Transverse colon (tissue), 4 donors: ENCODE measurements around the gene UPF3A. TPM values are rescaled to one million over a fixed set of nuclear protein-coding genes. Genes with fewer than 3 reads are reported as not detected.
A peak's percentile ranks its signal among the peaks of the same experiment; 100 is the strongest.

ENCODE experiments used
- DNase-seq: peaks from one replicate; pipeline ENCODE4 v3.0.0-alpha.2; 2019
- H3K27ac ChIP-seq, 4 donors: fragments of 200-600 bp; sonication (generic); 2 replicates each; pipeline ENCODE4 v1.5.1; 2016 to 2018; ENCODE audit warnings: inconsistent platforms in 4 of 4
- H3K27me3 ChIP-seq: fragments of 200-600 bp; sonication (generic); 2 replicates; pipeline ENCODE4 v1.5.1; 2017; ENCODE audit warnings: inconsistent platforms
- H3K36me3 ChIP-seq, 4 donors: fragments of 200-600 bp; sonication (generic); 2 replicates each; pipeline ENCODE4 v1.5.1; 2017 to 2019; ENCODE audit warnings: inconsistent platforms in 4 of 4
- H3K4me1 ChIP-seq, 4 donors: fragments of 200-600 bp; sonication (generic); 2 replicates each; pipeline ENCODE4 v1.5.1; 2017 to 2020; ENCODE audit warnings: inconsistent platforms in 4 of 4
- H3K4me3 ChIP-seq, 4 donors: fragments of 200-600 bp; sonication (generic); 1 replicate in 1 of 4; 2 replicates in 3 of 4; pipeline versions ENCODE4 v1.5.1 to v1.6.1; 2017 to 2019; ENCODE audit warnings: inconsistent platforms in 4 of 4
- H3K9me3 ChIP-seq, 2 donors: fragments of 200-600 bp; sonication (generic); 2 replicates each; pipeline ENCODE4 v1.5.1; 2017 to 2019; ENCODE audit warnings: inconsistent platforms in 2 of 2
- CTCF ChIP-seq, 5 experiments: fragments of 200-600 bp in 3 of 5; fragments of 450-650 bp in 2 of 5; sonication (generic) in 3 of 5; IDR thresholded peaks; 1 replicate in 2 of 5; 2 replicates in 3 of 5; pipeline ENCODE4 v1.5.1; 2016 to 2017; ENCODE audit warnings: antibody characterized with exemption in 5 of 5, inconsistent platforms in 3 of 5, mild to moderate bottlenecking in 2 of 5, moderate library complexity in 1 of 5
- EP300 ChIP-seq: sonication (generic); formaldehyde crosslinking; IDR thresholded peaks from one replicate; pipeline ENCODE4 v1.6.1; 2017; ENCODE audit warnings: antibody characterized with exemption, low read depth
- POLR2A ChIP-seq: fragments of 450-650 bp; IDR thresholded peaks from one replicate; pipeline ENCODE4 v1.6.1; 2016; ENCODE audit warnings: antibody characterized with exemption, mild to moderate bottlenecking, moderate library complexity
- POLR2AphosphoS5 ChIP-seq, 3 donors: sonication (generic); formaldehyde crosslinking; IDR thresholded peaks; one replicate each; pipeline ENCODE4 v1.6.1; 2016; ENCODE audit warnings: antibody characterized with exemption in 3 of 3
- WGBS, 2 donors: methylation state at CpG; one replicate each; pipeline ENCODE4 v1.1.5; 2018; ENCODE audit warnings: low coverage in 1 of 2; 5-methylcytosine and 5-hydroxymethylcytosine counted together
- in situ Hi-C, 4 donors: fragments of 200-750 bp; cut with MboI; loops; one replicate each; pipeline versions ENCODE4 v1.15.0 to v1.15.1; 2017; ENCODE audit warnings: low sequenced_read_pairs in 3 of 4, low pct_ligation_motif_present in 1 of 4, low pct_unique_long_range_greater_than_20kb in 1 of 4
- intact Hi-C: fragments of 100-400 bp; cut with DNase I; formaldehyde crosslinking; loops from one replicate; pipeline ENCODE4 v1.15.1; 2023; ENCODE audit warnings: low total_unique reads
- total RNA-seq, 4 donors: library from RNA; depleted of rRNA; stranded (reverse); fragments of >200 nt; gene quantifications; one replicate each; pipeline ENCODE4 v1.1.0, GENCODE V29; 2016

The UPF3A gene
- total RNA-seq, 4 donors from 2014 or later, result 15.3 to 49.7 (median 36.4) TPM

GRCh38 chr13:114315074-114315785, 33.8 kb downstream of the UPF3A start:
- 9 to 12% methylated on average over 7 of the region's 7 CpGs for WGBS, 2 donors
- intact Hi-C loops, result no loop called here
- H3K4me1 ChIP-seq, result peaks cover 9 to 60% (median 33%) of the 10 kb centered on the region in 4 donors

GRCh38 chr13:114318624-114319023, 37.2 kb downstream of the UPF3A start:
- Histone ChIP-seq H3K27ac (no peak overlapping the region), H3K9me3 (no peaks in the 10 kb centered on the region), H3K4me3 (no peak overlapping the region), H3K4me1 (peaks cover 9 to 54% (median 31%) of the 10 kb centered on the region in 4 donors), H3K36me3 (peaks cover 0 to 18% (median 5%) of the 10 kb centered on the region in 4 donors), H3K27me3 (no peaks in the 10 kb centered on the region)
- DNase-seq, result no peak
- no peak for TF ChIP-seq EP300
- TF ChIP-seq POLR2AphosphoS5 (IDR thresholded peaks at IDR 0.05), result no peak
- no peak for TF ChIP-seq CTCF (IDR thresholded peaks at IDR 0.05)
- TF ChIP-seq POLR2A, result no peak
- intact Hi-C loops, result no loop called here
- WGBS, 2 donors, result 8 to 25% methylated on average over 1 of the region's 1 CpG
- in situ Hi-C loops, result no loop called here

More at GRCh38 chr13:114315074-114315785, 33.8 kb downstream of the UPF3A start:
- Histone ChIP-seq H3K9me3 (no peaks in the 10 kb centered on the region), H3K36me3 (no peaks in the 10 kb centered on the region), H3K27me3 (no peaks in the 10 kb centered on the region), H3K27ac (peak overlapping the region; percentile 95 to 99 (median 98)), H3K4me3 (peak overlapping the region; percentile 85 to 92 (median 88))
- TF ChIP-seq POLR2A, result no peak
- TF ChIP-seq EP300, result no peak
- TF ChIP-seq POLR2AphosphoS5 (IDR thresholded peaks at IDR 0.05), result no peak
- TF ChIP-seq CTCF (IDR thresholded peaks at IDR 0.05), result no peak
- no peak for DNase-seq
- in situ Hi-C loops, result no loop called here

GRCh38 chr13:114319441-114319913, 38.1 kb downstream of the UPF3A start:
- in situ Hi-C loops (no loop called here), intact Hi-C loops (no loop called here)
- DNase-seq, result no peak
- Histone ChIP-seq H3K4me1 (peaks cover 9 to 51% (median 28%) of the 10 kb centered on the region in 4 donors), H3K4me3 (no peak overlapping the region), H3K27ac (no peak overlapping the region), H3K9me3 (no peaks in the 10 kb centered on the region), H3K27me3 (no peaks in the 10 kb centered on the region), H3K36me3 (peaks cover 0 to 26% (median 10%) of the 10 kb centered on the region in 4 donors)
- TF ChIP-seq EP300, result no peak
- no peak for TF ChIP-seq CTCF (IDR thresholded peaks at IDR 0.05)
- TF ChIP-seq POLR2AphosphoS5 (IDR thresholded peaks at IDR 0.05), result no peak
- TF ChIP-seq POLR2A, result no peak
- WGBS, 2 donors, result 39 to 58% methylated on average over 3 of the region's 3 CpGs

GRCh38 chr13:114320065-114320464, 38.7 kb downstream of the UPF3A start:
- Histone ChIP-seq H3K4me3 (no peak overlapping the region), H3K27ac (no peak overlapping the region), H3K36me3 (peaks cover 0 to 29% (median 12%) of the 10 kb centered on the region in 4 donors), H3K9me3 (no peaks in the 10 kb centered on the region), H3K27me3 (no peaks in the 10 kb centered on the region), H3K4me1 (peaks cover 9 to 48% (median 26%) of the 10 kb centered on the region in 4 donors)
- intact Hi-C loops (no loop called here), in situ Hi-C loops (no loop called here)
- TF ChIP-seq POLR2AphosphoS5 (IDR thresholded peaks at IDR 0.05), result no peak
- TF ChIP-seq POLR2A, result no peak
- TF ChIP-seq CTCF (IDR thresholded peaks at IDR 0.05), result no peak
- TF ChIP-seq EP300, result no peak
- no peak for DNase-seq
